Uterus (tissue), 2 donors: ENCODE measurements around the gene ZFP14.

Experiments
- CTCF ChIP-seq, 4 experiments: fragments of 200-600 bp in 2 of 4; fragments of 450-650 bp in 2 of 4; sonication (generic) in 2 of 4; IDR thresholded peaks; one replicate each; pipeline ENCODE4 v1.5.1; 2016 to 2019; ENCODE audit warnings: antibody characterized with exemption in 4 of 4, mild to moderate bottlenecking in 2 of 4, moderate library complexity in 1 of 4
- POLR2A ChIP-seq, 2 donors: fragments of 450-650 bp; IDR thresholded peaks; one replicate each; pipeline ENCODE4 v1.6.1; 2016; ENCODE audit warnings: antibody characterized with exemption in 2 of 2, mild to moderate bottlenecking in 1 of 2, moderate library complexity in 1 of 2

DNA sequence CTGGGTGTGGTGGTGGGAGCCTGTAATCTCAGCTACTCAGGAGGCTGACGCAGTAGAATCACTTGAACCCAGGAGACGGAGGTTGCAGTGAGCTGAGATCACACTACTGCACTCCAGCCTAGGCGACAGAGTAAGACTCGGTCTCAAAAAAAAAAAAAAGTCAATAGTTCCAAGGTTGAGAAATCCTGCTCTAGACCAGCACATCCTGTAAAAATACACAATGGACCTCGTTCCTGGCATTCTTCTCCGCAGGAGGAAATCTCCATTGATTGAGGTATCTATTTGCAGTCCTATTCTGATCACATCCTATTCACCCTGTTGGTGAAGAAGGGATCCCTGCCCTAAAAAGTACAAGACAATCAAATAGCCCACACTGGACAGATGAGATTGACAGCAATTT lies 15.2 kb downstream of the ZFP14 start:
- no peak for TF ChIP-seq CTCF (IDR thresholded peaks at IDR 0.05)
- TF ChIP-seq POLR2A (IDR thresholded peaks at IDR 0.05) = no peak
